Gastrocnemius medialis (tissue), 4 donors: ENCODE results near the gene PRDM15.

Experiments used
- POLR2A ChIP-seq, 2 donors: fragments of 450-650 bp; IDR thresholded peaks; one replicate each; pipeline ENCODE4 v1.6.1; 2017; ENCODE audit warnings: antibody characterized with exemption in 2 of 2, mild to moderate bottlenecking in 2 of 2, moderate library complexity in 2 of 2
- TF ChIP-seq, protein P1 (sequence below), 5 experiments: fragments of 450-650 bp in 3 of 5; fragments of 200-600 bp in 2 of 5; sonication (generic) in 2 of 5; IDR thresholded peaks in 4 of 5; conservative IDR thresholded peaks in 1 of 5; 1 replicate in 4 of 5; 2 replicates in 1 of 5; pipeline ENCODE4 v1.5.1; 2016 to 2019; ENCODE audit warnings: antibody characterized with exemption in 5 of 5, mild to moderate bottlenecking in 3 of 5, moderate library complexity in 3 of 5

DNA sequence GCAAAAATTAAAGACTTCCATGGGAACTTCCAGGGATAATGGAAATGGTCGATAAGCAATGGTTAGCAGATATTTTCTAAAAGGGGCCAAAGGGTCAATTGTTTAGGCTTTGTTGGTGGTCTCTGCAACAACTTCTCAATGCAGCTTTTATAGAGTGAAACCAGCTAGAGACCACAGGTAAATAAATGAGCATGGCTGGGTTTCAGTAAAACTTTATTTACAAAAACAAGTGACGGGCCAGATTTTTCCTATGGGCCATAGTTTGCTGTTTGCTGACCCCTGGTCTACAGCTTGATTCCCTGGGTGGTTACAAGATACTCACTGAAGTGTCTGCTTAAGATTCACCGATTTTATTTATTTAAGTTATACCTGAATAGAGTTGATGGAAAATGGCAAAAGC, 22.6 kb upstream of the PRDM15 start:
- TF ChIP-seq POLR2A (IDR thresholded peaks at IDR 0.05), result no peak
- TF ChIP-seq, protein P1, sequence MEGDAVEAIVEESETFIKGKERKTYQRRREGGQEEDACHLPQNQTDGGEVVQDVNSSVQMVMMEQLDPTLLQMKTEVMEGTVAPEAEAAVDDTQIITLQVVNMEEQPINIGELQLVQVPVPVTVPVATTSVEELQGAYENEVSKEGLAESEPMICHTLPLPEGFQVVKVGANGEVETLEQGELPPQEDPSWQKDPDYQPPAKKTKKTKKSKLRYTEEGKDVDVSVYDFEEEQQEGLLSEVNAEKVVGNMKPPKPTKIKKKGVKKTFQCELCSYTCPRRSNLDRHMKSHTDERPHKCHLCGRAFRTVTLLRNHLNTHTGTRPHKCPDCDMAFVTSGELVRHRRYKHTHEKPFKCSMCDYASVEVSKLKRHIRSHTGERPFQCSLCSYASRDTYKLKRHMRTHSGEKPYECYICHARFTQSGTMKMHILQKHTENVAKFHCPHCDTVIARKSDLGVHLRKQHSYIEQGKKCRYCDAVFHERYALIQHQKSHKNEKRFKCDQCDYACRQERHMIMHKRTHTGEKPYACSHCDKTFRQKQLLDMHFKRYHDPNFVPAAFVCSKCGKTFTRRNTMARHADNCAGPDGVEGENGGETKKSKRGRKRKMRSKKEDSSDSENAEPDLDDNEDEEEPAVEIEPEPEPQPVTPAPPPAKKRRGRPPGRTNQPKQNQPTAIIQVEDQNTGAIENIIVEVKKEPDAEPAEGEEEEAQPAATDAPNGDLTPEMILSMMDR (IDR thresholded peaks at IDR 0.05 in 4 of 5, conservative IDR thresholded peaks at IDR 0.05 in 1 of 5), result no peak
